SK-N-SH (cell line): ENCODE measurements around the gene STX1B. TPM values are rescaled to one million over a fixed set of nuclear protein-coding genes. Genes with fewer than 3 reads are reported as not detected.

Experiments
- CTCF ChIA-PET: fragments of 300-600, 350-600 bp; formaldehyde crosslinking; extraction: SDS; loops from one replicate; lab custom pipeline; 2021; lab: Yijun Ruan, JAX
- POLR2A ChIA-PET: fragments of 350-600 bp; sonication (Branson Sonifier 250); formaldehyde crosslinking; extraction: SDS; loops from one replicate; lab custom pipeline; 2020; ENCODE audit warnings: antibody characterized with exemption, inconsistent platforms; lab: Yijun Ruan, JAX
- DNase-seq: peaks from one replicate; pipeline ENCODE4 v3.0.0; 2012
- H2AFZ ChIP-seq: fragments of 200-600 bp; sonication (generic); 2 replicates; pipeline ENCODE4 v1.8.1; 2016; ENCODE audit warnings: antibody characterized with exemption, mild to moderate bottlenecking, low read depth
- H3F3A ChIP-seq: fragments of 200-600 bp; sonication (generic); replicated peaks from 2 replicates; pipeline ENCODE3; 2016; ENCODE audit warnings: antibody characterized with exemption, mild to moderate bottlenecking; ENCODE audit not compliant: insufficient read depth
- H3K27ac ChIP-seq, 2 experiments: fragments of 200-500 bp in 1 of 2; fragments of 200-600 bp in 1 of 2; sonication (Bioruptor generic) in 1 of 2; sonication (generic), shearing (Covaris generic) in 1 of 2; 2 replicates each; pipeline versions ENCODE4 v1.5.1 to v1.6.1; 2014 to 2016; ENCODE audit warnings: low read depth in 2 of 2, inconsistent platforms in 1 of 2, low read length in 1 of 2, mild to moderate bottlenecking in 1 of 2, mixed read lengths in 1 of 2
- H3K27me3 ChIP-seq: fragments of 200-600 bp; sonication (generic), shearing (Covaris generic); 2 replicates; pipeline ENCODE4 v1.6.1; 2016; ENCODE audit warnings: mixed run types; ENCODE audit not compliant: insufficient read depth
- H3K36me3 ChIP-seq, 2 experiments: fragments of 200-500 bp in 1 of 2; fragments of 200-600 bp in 1 of 2; sonication (Bioruptor generic) in 1 of 2; sonication (generic) in 1 of 2; replicated peaks in 1 of 2; 2 replicates each; pipeline versions ENCODE3 to v1.5.1; 2014 to 2016; ENCODE audit warnings: low read length in 1 of 2, mild to moderate bottlenecking in 1 of 2; ENCODE audit not compliant: insufficient read depth in 2 of 2, control insufficient read depth in 1 of 2
- H3K4me1 ChIP-seq, 2 experiments: fragments of 200-500 bp in 1 of 2; fragments of 200-600 bp in 1 of 2; sonication (Bioruptor generic) in 1 of 2; sonication (generic), shearing (Covaris generic) in 1 of 2; 2 replicates each; pipeline versions ENCODE4 v1.5.1 to v1.6.1; 2014 to 2016; ENCODE audit warnings: low read depth in 1 of 2, low read length in 1 of 2, mixed run types in 1 of 2; ENCODE audit not compliant: insufficient read depth in 2 of 2, control insufficient read depth in 1 of 2
- H3K4me2 ChIP-seq: fragments of 200-600 bp; sonication (generic), shearing (Covaris generic); 2 replicates; pipeline ENCODE4 v1.6.1; 2017; ENCODE audit warnings: mixed run types
- H3K4me3 ChIP-seq, 2 experiments: fragments of 200-500 bp in 1 of 2; fragments of 200-600 bp in 1 of 2; sonication (Bioruptor generic) in 1 of 2; sonication (generic), shearing (Covaris generic) in 1 of 2; 2 replicates each; pipeline versions ENCODE4 v1.5.1 to v1.8.1; 2014 to 2016; ENCODE audit warnings: low read depth in 2 of 2, inconsistent platforms in 1 of 2, low read length in 1 of 2, mild to moderate bottlenecking in 1 of 2, mixed read lengths in 1 of 2, moderate library complexity in 1 of 2
- H3K79me2 ChIP-seq: fragments of 200-600 bp; sonication (generic); 2 replicates; pipeline ENCODE4 v1.8.1; 2017; ENCODE audit warnings: mild to moderate bottlenecking; ENCODE audit not compliant: insufficient read depth
- H3K9ac ChIP-seq: fragments of 200-600 bp; sonication (generic); 2 replicates; pipeline ENCODE4 v1.6.1; 2017; ENCODE audit warnings: mixed run types
- H3K9me2 ChIP-seq: fragments of 200-600 bp; sonication (generic); 2 replicates; pipeline ENCODE4 v1.6.1; 2017; ENCODE audit warnings: mixed run types
- H3K9me3 ChIP-seq: fragments of 200-600 bp; sonication (generic); 2 replicates; pipeline ENCODE4 v1.6.1; 2017; ENCODE audit warnings: mixed run types, mild to moderate bottlenecking, moderate library complexity
- H4K20me1 ChIP-seq: fragments of 200-600 bp; sonication (generic); 2 replicates; pipeline ENCODE4 v1.6.1; 2017; ENCODE audit warnings: mild to moderate bottlenecking, mixed run types; ENCODE audit not compliant: insufficient read depth
- CHD2 ChIP-seq: fragments of 150-350 bp; IDR thresholded peaks from 2 replicates; pipeline ENCODE4 v1.6.1; 2018; ENCODE audit warnings: low read length; ENCODE audit not compliant: partially characterized antibody
- CTCF ChIP-seq: fragments of 200-600 bp; sonication (generic); IDR thresholded peaks from 2 replicates; pipeline ENCODE4 v1.6.1; 2017; ENCODE audit warnings: antibody characterized with exemption, mild to moderate bottlenecking, moderate library complexity
- EZH2phosphoT487 ChIP-seq: fragments of 200-600 bp; sonication (generic); IDR thresholded peaks from 2 replicates; pipeline ENCODE4 v1.6.1; 2017; ENCODE audit warnings: low read depth, mixed run types, mild to moderate bottlenecking, antibody characterized with exemption, moderate library complexity, borderline replicate concordance
- FOSL2 ChIP-seq: IDR thresholded peaks from 2 replicates; pipeline ENCODE4 v1.4.0; 2012; ENCODE audit warnings: low read depth, mild to moderate bottlenecking, moderate library complexity, borderline replicate concordance
- IRF3 ChIP-seq: fragments of 150-350 bp; IDR thresholded peaks from 2 replicates; pipeline ENCODE4 v1.6.1; 2016; ENCODE audit warnings: mild to moderate bottlenecking, low read depth, low read length
- MAX ChIP-seq: IDR thresholded peaks from 2 replicates; pipeline ENCODE4 v1.4.0; 2012; ENCODE audit warnings: low read depth
- MEF2A ChIP-seq: IDR thresholded peaks from 2 replicates; pipeline ENCODE4 v1.4.0; 2012; ENCODE audit warnings: low read depth, borderline replicate concordance
- NRF1 ChIP-seq: IDR thresholded peaks from 2 replicates; pipeline ENCODE4 v1.6.1; 2012; ENCODE audit warnings: low read depth, mild to moderate bottlenecking, low read length
- PBX3 ChIP-seq: IDR thresholded peaks from 2 replicates; pipeline ENCODE4; 2012
- POLR2AphosphoS5 ChIP-seq: IDR thresholded peaks from 2 replicates; pipeline ENCODE4 v1.6.1; 2012; ENCODE audit warnings: low read depth, low read length
- RAD21 ChIP-seq: IDR thresholded peaks from 2 replicates; pipeline ENCODE4 v1.6.1; 2012; ENCODE audit warnings: mild to moderate bottlenecking, low read length
- REST ChIP-seq: IDR thresholded peaks from 2 replicates; pipeline ENCODE4 v1.6.1; 2012; ENCODE audit warnings: mild to moderate bottlenecking, low read depth, low read length, moderate library complexity
- RXRA ChIP-seq: IDR thresholded peaks from 2 replicates; pipeline ENCODE4 v1.4.0; 2012; ENCODE audit warnings: low read depth, mild to moderate bottlenecking, borderline replicate concordance
- SIN3A ChIP-seq: IDR thresholded peaks from 2 replicates; pipeline ENCODE4 v1.6.1; 2012; ENCODE audit warnings: low read depth, mild to moderate bottlenecking, low read length, moderate library complexity, borderline replicate concordance
- TAF1 ChIP-seq: IDR thresholded peaks from 2 replicates; pipeline ENCODE4 v1.6.1; 2012; ENCODE audit warnings: low read depth, mild to moderate bottlenecking, low read length, moderate library complexity, borderline replicate concordance
- TEAD4 ChIP-seq: IDR thresholded peaks from 2 replicates; pipeline ENCODE4 v1.4.0; 2012; ENCODE audit warnings: mild to moderate bottlenecking, borderline replicate concordance; ENCODE audit not compliant: insufficient read depth
- USF1 ChIP-seq: IDR thresholded peaks from 2 replicates; pipeline ENCODE4 v1.4.0; 2012; ENCODE audit warnings: low read depth, borderline replicate concordance
- YY1 ChIP-seq: IDR thresholded peaks from 2 replicates; pipeline ENCODE4 v1.4.0; 2012; ENCODE audit warnings: low read depth, mild to moderate bottlenecking
- ZBTB33 ChIP-seq: IDR thresholded peaks from 2 replicates; pipeline ENCODE4 v1.4.0; 2012; ENCODE audit warnings: low read depth, borderline replicate concordance
- WGBS: methylation state at CpG from one replicate; pipeline ENCODE4 v1.1.6; 2017; ENCODE audit warnings: low lambda C conversion rate; 5-methylcytosine and 5-hydroxymethylcytosine counted together
- polyA plus RNA-seq, 3 experiments: library from polyadenylated mRNA; depleted of rRNA; stranded (reverse); fragments of >200 nt; gene quantifications; 2 replicates each; pipeline ENCODE4 v1.2.3, GENCODE V29; 2012

STX1B gene
- polyA plus RNA-seq, 1 of the 3 experiments (the other 2 are of a cell fraction) = 21.2 TPM

GRCh38 chr16:30984669-30985400, 25.6 kb downstream of the STX1B start, which contains the start of gene HSD3B7:
Gene HSD3B7, plus strand, starts transcription at chr16:30985207. Its CDS starts 452 bp downstream, at chr16:30985659.
- Histone ChIP-seq H3K36me3 (peaks cover 0 to 20% of the 10 kb centered on the region in 2 experiments), H3K27me3 (no peaks in the 10 kb centered on the region), H4K20me1 (no peaks in the 10 kb centered on the region), H2AFZ (no peak within 1 kb of the TSS), H3K79me2 (no peaks in the 10 kb centered on the region), H3K9me3 (no peaks in the 10 kb centered on the region), H3F3A (peaks cover 5% of the 10 kb centered on the region), H3K27ac (peak within 1 kb of the TSS; percentile 19 to 58; a peak in 1 of 4 replicates), H3K4me1 (peaks cover 5 to 8% of the 10 kb centered on the region in 2 experiments; a peak in 2 of 4 replicates), H3K9me2 (no peaks in the 10 kb centered on the region), H3K9ac (peak within 1 kb of the TSS; percentile 27; the same call in 1 of the 2 replicates), H3K4me3 (peak within 1 kb of the TSS; percentile 31 to 52; a peak in 3 of 4 replicates), H3K4me2 (peak within 1 kb of the TSS; percentile 80)
- ChIA-PET POLR2A (interaction anchor here (0.6 to 1.5 kb wide), 4 partner anchors 14 to 195 kb away, joined by 3 to 7 read pairs (median 4); partner anchors contain the start of genes FUS, ZNF646 and ZNF668), CTCF (interaction anchor here (0.5 to 5.3 kb wide), 59 partner anchors 9 to 885 kb away, joined by 3 to 38 read pairs (median 4); partner anchors contain the start of genes FUS, STX4, ZNF646 and ZNF668)
- 49% methylated on average over 18 of the region's 24 CpGs for WGBS
- DNase-seq = peak; percentile 98
- TF ChIP-seq SIN3A (peak; percentile 91; the same call in 1 of the 2 replicates), RAD21 (peak; percentile 81), CHD2 (peak; percentile 68), TEAD4 (no peak), ZBTB33 (no peak), NRF1 (no peak), POLR2AphosphoS5 (peak; percentile 62), MEF2A (no peak), CTCF (peak; percentile 86), IRF3 (no peak), FOSL2 (no peak), REST (peak; percentile 34; the same call in 1 of the 2 replicates), RXRA (no peak), EZH2phosphoT487 (no peak), YY1 (no peak), PBX3 (no peak), TAF1 (no peak), MAX (no peak), USF1 (no peak)
